ENCODE results near the gene NF1.
"Not testable (repeated sequence)": the region's sequence is repeated elsewhere in the genome, so short reads cannot be mapped to it uniquely, and the experiment has no call there.

Gene NF1

DNA sequence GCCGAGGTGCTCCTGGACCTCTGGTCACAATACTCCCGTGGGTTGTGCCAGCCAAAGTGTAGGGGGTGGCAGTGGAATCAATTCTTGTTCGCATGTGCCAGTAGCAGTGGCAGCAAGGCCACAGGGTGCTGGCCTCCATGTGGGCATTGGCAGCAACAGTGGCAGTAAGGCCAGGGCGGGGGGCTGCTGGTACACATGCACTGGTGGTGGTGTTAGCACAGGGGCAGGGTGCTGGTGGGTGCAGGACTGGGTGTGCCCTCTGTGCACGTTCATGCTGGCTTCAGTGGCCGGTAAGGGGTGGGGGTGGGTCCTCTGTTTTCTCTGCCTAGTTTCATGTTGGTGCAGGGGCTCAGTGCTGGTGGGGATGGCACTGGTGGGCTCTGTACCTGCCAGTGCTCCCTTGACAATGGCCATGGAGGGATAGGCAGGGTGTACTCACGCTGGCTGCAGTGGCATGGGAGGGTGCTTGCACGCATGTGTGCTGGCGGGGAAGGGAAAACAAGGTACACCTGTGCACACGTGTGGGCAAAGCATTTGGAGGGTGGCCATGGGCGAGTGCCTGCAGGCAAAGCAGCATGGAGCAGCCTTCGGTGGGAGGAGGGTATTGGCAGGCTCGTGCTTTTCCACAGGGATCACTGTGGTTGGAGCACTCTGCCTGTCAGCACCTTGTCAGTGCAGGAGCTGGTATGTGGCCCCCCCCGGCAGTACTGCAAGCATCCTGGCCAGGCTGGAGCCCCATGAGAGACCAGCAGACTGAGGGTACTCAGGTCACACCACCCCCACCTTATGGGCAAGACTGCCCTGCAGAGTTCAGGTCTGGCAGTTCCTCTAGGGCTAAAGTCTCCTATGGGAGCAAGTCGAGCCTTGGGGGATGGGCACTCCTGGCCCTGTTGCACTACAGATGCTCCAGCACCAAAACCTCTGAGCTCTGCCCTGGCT lies 35.8 kb downstream of the NF1 start:
- DNase-seq, result no peak

DNA sequence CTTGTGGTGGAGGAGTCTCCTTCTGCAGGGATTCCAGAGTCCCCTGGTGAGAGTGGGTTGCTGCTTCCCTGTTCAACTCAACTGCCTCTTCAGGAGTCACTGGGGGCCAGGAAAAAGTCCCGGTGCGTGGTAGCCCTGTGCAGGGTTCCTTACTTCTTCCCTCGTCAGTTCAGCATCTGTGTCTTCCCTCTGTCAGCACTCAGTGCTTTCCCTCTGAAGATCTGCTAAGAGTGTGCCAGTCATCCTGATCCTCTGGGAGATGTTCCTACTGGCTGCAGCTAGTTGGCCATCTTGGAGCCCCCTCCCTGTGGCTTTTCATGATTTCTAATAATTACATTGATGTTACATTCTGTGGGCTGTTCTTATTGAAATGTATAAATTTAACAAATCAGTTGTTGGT lies 36.5 kb downstream of the NF1 start:
- DNase-seq, result no peak

DNA sequence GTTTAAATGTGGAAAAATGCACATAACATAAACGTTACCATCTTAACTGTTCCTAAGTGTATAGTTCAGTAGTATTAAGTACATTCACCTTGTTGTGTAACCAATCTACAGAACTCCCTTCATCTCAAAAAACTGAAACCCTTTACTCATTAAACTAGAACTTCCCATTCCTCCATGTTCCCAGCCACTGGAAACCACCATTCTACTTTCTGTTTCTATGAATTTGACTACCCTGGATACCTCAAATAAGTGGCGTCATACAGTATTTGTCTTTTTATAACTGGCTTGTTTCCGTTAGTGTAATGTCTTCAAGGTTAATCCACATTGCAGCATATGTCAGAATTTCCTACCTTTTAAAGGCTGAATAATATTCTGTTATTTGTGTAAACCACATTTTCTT lies 38.2 kb downstream of the NF1 start:
- DNase-seq, result no peak

DNA sequence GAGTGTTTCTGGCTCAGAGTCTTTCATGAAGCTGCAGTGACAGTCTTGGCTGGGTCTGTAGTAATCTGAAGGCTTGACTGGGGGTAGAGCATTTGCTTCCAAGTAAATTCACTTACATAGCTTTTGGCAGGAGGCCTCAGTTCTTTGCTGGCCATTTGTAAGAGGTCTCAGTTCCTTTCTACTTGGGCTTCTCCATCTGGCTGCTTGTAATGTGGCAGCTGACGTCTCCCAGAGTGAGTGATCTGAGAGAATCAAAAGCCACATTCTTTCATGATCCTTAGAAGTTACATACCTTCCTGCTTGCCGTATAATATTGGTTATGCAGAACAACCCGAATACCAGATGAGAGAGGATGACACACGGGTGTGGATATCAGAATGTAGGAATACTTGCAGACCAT lies 39.8 kb downstream of the NF1 start:
- no peak for DNase-seq

DNA sequence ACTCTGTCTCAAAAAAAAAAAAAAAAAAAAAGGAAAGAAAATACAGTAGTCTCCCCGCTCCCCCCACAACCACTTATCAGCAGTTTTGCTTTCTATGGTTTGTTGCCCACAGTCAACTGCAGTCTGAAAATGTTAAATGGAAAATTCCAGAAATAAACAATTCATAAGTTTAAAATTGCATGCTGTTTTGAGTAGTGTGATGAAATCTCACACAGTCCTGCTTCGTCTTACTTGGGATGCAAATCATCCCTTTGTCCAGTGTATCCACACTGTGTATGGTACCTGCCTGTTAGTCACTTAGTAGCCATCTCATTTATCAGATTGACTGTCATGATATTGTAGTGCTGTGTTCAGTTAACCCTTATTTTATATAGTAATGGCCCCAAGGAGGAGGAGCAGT lies 41.5 kb downstream of the NF1 start:
- no peak for DNase-seq

DNA sequence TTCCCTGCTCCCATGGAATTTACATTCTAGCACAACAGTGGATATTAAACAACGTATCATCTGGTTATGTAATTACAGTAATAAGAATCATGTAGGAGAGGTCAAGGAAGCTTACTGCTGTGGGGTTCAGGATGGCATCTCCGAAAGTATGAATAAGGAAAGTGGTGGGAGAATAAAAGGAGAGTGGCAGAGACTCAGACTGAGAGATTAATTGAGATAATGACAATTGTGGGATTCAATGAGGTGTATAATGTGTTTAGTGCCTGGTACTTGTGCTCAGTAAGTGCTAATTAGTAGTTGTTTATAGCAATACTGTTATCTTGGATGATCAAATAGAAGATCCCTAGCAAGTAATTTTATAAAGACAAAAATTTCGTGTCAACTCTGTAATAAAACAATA lies 45.3 kb downstream of the NF1 start:
- DNase-seq, result no peak

DNA sequence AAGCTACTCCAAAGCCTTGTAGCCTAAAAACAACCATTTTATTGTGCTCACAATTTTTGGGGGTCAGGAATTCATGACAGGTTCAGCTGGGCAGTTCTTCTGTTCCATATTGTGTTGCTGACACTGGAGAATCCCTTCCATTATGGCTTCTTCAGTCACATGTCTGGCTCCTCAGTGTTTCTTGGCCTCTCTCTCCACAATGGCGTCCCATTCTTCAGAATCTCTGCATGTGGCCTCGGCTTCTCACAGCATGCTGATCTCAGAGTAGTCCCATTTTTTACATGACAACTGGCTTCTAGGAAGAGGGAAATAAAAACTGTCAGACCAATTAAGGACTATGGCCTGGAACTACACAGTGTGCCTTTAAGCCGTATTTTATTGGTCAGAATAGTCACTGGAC lies 49.7 kb downstream of the NF1 start:
- DNase-seq, result no peak

DNA sequence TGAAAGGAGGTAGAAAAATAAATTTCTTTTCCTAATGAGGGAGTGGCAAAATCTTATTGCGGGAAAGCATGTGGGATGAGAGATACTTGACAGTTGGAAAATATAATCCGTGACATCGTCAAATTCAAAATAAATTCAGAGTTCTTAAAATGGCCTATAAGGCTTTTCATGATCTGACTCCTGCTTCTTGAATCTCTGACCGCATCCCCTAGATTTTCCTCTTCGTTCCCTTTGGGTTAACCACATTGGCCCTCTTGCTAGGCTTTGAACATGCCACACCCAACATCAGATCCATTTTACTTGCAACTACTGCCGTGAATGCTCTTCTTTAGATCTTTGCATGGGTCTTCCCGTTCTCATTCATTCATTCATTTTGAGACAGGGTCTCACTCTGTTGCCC lies 50.1 kb downstream of the NF1 start:
- DNase-seq, result no peak

DNA sequence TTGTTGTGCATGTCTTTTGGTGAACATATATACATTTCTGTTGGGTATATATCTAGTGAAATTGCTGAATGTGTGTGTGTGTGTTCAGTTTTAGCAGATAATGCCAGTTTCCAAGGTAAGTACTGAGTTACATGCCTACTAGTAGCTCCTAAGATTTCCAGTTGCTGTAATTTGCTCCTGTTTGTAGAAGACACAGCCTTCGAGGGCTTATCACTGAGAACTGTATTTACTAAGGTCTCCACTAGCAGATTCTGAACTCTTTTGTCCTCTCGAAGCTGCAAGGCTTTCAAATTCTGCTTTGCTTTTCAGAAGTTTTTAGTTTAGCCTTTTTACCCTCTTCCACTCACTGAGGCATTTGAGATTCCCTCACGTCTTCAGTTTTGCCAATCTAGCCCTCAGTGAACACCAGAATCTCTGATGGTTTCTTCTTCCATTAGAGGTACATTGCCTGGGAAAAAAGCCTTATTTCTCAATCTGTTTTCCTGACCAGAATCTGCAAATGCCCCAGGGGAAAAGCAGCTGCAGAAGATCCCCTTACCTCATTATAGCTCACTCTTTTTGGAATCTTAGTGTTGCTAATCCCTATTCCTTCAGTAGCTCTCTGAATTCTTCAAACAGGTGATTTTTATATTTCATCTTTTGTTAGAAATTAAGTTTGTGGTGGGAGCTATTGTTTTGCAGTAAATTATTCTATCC lies 52.9 kb downstream of the NF1 start:
- DNase-seq, result no peak

DNA sequence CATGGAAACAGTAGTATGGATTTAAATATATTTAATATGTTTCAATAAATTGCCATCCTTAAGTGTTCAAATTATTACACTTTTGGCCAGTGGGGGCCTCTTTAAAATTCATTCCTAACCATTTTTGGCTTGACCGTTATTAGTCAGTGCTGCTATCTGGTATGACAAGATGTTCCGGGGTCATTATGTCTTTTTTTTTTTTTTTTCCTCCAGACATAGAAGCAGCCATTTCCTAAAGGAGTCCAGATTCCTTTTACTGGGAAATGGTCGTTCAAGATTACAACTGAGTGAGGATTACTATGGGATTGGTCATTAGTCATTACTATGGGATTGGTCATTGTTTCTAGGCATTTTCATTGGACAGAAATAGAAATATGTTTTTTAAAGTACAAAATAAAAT lies 53.4 kb downstream of the NF1 start:
- DNase-seq, result no peak

DNA sequence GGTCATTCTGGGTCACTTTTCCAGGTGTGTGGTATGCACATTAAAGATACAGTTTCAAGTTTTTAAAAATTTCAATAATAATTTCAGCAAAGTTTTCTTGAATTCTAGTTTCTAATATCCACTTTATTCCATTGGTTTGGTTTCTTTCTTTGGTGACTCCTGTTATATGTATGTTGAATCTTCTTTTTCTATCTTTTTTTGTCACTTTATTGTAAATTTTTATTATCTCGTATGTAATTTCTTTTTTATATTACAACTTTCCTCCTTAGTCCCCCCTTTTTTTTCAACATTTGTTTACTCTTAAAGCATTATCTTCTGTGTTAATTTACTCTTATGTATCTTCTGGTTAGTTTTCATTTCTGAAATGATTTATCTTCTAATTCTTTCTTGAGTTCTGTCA lies 57.5 kb downstream of the NF1 start:
- DNase-seq, result no peak

DNA sequence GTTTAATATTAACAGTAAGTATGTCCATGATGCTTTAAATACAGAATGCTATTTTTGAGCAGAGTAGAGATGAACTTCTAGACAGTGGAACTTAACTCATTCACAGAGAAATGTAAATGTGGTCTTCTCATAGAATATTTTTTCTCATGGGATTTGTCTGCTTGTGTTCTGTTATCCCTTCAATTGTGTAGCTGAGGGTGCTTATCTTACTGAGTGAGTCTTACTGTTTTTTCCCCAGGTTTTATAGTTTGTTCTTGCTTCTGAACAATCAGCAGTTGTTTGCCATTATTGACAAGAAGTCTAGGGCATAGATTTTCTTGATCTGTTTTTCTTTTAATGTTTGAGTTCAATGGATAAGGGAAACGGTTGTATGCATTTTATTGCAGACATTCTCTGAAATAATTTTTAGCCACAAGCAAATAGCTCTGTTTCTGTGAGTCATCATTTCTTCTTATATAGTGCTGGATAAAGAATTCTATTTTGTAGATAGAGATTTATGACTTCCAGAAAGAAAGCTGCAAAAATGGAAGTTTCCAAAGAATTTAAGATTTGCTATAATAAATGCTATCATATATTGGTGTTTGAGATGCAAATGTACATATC lies 60.5 kb downstream of the NF1 start:
- DNase-seq, result no peak

DNA sequence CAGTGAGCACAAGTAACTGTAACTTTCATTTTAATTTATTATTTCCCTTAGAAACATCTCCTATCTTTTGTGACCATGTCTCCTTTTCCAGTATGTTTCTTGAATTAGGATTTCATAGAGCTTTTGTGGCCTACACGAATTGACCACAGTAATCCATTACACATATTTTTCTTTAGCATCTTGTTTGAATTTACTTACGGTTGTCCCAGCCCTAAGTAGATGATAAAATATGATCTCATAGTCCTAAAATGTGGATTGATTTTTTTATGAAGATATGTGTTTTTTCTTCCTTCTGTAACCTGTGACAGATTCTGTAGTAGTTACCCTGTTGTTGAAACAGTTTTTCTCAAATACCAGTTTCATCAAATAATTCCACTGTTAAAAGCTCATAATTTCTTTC lies 61.5 kb downstream of the NF1 start:
- DNase-seq, result no peak

DNA sequence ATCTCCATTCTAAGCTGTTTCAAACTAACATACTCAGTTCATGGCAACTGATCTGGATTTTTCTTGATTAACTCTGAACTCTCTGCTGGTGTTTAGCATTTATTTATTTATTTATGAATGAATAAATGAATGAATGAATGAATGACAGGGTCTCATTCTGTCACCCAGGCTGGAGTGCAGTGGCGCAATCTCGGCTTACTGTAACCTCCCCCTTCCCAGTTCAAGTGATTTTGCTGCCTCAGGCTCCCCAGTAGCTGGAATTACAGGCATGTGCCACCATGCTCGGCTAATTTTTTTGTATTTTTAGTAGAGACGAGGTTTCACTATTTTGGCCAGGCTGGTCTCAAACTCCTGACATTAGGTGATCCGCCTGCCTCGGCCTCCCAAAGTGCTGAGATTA lies 62.1 kb downstream of the NF1 start:
- not testable (repeated sequence) for DNase-seq

DNA sequence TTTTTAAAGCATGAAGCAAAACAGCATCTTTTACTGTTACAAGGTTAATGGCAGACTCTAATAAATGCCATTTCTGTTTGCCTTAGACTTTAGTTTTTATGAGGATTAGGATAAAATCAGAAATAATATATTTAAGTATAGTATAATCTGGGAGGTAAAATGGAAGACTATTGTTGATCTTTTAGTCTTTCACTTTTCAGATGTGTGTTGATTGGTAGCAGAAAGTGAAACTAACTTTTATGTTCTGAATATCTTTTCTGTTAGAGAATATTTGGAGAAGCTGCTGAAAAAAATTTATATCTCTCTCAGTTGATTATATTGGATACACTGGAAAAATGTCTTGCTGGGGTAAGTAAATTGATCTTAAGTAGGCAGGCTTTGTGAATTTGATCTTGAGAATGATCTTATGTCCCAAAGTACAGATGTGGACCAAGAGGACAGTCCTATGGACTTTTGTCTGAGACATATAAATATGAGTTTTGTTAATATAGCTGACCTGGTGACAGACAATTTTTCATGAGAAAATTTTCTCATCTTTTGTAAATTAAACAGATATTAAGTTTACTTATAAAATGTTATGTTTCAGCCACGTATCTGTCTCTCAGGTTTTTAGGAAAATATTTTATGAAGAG lies 64.1 kb downstream of the NF1 start:
- peak; percentile 49 for DNase-seq

DNA sequence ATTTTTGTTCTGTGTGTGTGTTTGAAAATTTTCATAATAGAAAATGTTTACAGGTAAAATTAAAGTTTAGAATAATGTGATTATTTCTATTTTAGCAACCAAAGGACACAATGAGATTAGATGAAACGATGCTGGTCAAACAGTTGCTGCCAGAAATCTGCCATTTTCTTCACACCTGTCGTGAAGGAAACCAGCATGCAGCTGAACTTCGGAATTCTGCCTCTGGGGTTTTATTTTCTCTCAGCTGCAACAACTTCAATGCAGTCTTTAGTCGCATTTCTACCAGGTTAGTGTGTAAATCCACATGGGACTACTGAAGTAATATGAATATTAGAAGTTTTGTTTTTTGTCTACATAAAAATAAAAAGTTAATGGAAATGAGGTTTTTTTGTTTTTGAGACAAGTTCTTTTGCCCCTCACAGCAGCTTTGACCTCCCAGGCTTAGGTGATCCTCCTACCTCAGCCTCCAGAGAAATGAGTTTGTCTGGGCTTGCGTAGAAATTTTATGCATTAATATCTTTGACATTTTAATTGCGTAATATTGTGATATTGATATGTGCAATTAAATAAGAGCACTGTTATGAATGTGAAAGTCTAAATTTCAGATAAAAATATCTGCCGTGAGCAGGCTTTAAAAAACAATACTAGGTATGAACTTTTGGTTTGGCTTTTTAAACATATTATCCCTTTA lies 68.5 kb downstream of the NF1 start:
- no peak for DNase-seq

DNA sequence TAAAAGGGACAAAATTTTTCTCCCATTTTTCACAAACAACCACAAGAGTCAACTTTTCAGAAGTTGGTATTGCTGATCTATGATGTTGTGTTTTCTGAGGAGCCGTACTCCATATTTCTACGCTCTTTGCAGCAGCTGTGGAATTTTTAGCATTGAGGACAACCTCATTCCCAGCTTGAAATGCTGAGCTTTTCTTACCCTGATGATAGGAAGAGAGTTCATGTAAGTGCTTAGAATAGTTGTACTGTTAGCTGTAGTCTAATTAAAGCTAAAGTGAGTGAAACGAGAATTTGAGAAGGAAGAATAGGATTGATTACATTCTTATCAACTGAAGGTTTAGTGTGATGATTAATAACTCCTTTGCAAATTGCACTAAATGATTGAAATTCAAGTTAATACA lies 72.3 kb downstream of the NF1 start:
- DNase-seq, result no peak

DNA sequence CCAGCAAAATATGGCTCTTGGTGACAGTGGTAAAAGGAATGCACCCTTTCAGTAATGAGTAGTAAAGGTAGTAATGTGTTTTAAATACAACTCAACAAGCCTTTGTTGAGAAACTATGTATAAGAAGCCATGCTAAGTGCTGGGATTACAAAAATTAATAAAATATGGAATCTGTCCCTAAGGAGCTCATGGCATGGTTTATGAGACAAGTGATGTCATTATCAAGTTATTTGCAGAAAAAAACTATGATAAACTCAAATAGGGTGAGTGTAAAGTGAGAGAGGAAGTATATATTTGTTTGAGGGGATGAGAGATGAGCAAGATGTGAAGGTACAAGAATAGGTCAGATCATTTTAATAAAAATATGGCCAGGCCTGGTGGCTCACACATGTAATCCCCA lies 76.9 kb downstream of the NF1 start:
- DNase-seq, result no peak

DNA sequence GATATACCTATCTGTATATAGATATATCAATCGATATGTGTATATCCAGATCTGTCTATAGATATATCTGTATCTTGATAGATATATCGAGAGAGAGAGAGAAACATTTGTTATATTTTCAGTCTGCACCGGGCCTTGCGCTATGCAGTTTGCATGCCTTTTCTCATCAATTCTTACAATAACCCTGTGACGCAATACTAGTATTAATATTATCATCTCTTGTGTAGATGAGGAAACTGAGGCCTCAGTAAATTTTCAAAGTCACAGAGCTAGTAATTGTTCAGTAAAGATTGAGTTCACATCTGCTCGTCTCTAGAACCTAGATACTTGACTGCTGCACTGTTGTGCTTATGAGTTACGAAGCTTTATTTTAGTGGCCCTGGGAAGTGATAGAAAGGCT lies 77.6 kb downstream of the NF1 start:
- DNase-seq, result no peak

DNA sequence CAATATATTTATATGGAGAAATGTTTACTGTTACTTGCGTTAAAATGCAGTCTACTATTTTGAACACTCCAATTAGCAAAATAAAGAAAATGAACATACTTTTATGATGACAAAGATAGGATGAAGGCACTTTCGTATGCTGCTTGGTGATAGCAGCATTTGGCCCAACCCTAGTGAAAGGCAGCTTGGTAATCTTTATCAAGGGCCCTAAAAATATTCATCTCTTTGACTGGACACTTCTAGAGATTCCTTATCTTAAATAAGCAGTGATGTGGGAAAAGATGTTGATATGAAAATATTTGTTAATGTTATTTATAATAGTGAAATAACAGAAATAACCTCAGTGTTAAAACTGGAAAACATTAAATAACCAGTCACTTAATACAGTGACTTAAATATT lies 79.4 kb downstream of the NF1 start:
- no peak for DNase-seq

DNA sequence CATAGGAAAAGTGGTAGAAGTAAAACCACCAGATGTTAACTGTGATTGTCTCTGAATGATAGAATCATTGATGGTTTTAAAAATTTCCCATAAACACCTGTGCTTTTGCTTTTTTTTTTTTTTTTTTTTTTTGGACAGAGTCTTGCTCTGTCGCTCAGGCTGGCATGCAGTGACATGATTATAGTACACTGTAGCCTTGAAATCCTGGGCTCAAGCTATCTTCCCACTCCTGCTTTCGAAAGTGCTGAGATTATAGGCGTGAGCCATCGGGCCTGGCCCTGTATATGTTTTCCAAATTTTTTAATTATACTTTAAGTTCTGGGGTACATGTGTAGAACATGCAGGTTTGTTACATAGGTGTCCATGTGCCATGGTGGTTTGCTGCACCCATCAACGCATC lies 80.5 kb downstream of the NF1 start:
- DNase-seq, result no peak

DNA sequence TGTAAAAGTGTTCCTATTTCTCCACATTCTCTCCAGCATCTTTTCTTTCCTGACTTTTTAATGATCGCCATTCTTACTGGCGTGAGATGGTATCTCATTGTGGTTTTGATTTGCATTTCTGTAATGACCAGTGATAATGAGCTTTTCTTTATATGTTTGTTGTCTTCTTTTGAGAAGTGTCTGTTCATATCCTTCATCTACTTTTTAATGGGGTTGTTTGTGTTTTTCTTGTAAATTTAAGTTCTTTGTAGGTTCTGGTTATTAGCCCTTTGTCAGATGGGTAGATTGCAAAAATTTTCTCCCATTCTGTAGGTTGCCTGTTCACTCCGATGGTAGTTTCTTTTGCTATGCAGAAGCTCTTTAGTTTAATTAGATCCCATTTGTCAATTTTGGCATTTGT lies 81.4 kb downstream of the NF1 start:
- not testable (repeated sequence) for DNase-seq

DNA sequence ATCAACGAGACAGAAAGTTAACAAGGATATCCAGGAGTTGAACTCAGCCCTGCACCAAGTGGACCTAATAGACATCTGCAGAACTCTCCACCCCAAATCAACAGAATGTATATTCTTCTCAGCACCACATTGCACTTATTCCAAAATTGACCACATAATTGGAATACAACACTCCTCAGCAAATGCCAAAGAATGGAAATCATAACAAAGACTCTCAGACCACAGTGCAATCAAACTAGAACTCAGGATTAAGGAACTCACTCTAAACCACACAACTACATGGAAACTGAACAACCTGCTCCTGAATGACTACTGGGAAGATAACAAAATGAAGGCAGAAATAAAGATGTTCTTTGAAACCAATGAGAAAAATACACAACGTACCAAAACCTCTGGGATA lies 84.2 kb downstream of the NF1 start:
- DNase-seq, result not testable (repeated sequence)

All from KG1 (cell line).